ENCODE data around the gene CES4A.

The CES4A gene

GRCh38 chr16:66947302-66948065, 40.9 kb upstream of the CES4A start:
- CTCF ChIA-PET, result interaction anchor here (0.6 to 1.3 kb wide), 8 partner anchors 12 to 660 kb away, joined by 3 to 6 read pairs (median 4); partner anchors contain the start of genes CES3 and CIAO2B
- TF ChIP-seq TSHZ1 (tag by site-specific recombination; IDR thresholded peaks at IDR 0.05; ENCODE audit: borderline replicate concordance), result no peak
- no peak for TF ChIP-seq KLF16 (tag by site-specific recombination; IDR thresholded peaks at IDR 0.05)
- TF ChIP-seq, protein P1, sequence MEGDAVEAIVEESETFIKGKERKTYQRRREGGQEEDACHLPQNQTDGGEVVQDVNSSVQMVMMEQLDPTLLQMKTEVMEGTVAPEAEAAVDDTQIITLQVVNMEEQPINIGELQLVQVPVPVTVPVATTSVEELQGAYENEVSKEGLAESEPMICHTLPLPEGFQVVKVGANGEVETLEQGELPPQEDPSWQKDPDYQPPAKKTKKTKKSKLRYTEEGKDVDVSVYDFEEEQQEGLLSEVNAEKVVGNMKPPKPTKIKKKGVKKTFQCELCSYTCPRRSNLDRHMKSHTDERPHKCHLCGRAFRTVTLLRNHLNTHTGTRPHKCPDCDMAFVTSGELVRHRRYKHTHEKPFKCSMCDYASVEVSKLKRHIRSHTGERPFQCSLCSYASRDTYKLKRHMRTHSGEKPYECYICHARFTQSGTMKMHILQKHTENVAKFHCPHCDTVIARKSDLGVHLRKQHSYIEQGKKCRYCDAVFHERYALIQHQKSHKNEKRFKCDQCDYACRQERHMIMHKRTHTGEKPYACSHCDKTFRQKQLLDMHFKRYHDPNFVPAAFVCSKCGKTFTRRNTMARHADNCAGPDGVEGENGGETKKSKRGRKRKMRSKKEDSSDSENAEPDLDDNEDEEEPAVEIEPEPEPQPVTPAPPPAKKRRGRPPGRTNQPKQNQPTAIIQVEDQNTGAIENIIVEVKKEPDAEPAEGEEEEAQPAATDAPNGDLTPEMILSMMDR (tag by site-specific recombination; IDR thresholded peaks at IDR 0.05), result peak; percentile 62
- peak; percentile 83 for TF ChIP-seq PRDM10 (tag by site-specific recombination; IDR thresholded peaks at IDR 0.05)
- TF ChIP-seq SALL2 (tag by site-specific recombination; IDR thresholded peaks at IDR 0.05; ENCODE audit: borderline replicate concordance), result no peak
- no peak for TF ChIP-seq GLIS1 (tag by site-specific recombination; IDR thresholded peaks at IDR 0.05)
- TF ChIP-seq ZNF654 (tag by site-specific recombination; IDR thresholded peaks at IDR 0.05; ENCODE audit: low read depth), result peak; percentile 74
- TF ChIP-seq ZNF302 (tag by site-specific recombination; IDR thresholded peaks at IDR 0.05; ENCODE audit: low read depth), result no peak
- TF ChIP-seq ZNF366 (tag by site-specific recombination; conservative IDR thresholded peaks at IDR 0.05), result peak; percentile 60
- TF ChIP-seq YY1 (tag by site-specific recombination; IDR thresholded peaks at IDR 0.05), result no peak
- peak; percentile 94; the same call in 1 of the 2 replicates for TF ChIP-seq ZNF792 (tag by site-specific recombination; IDR thresholded peaks at IDR 0.05)
- no peak for TF ChIP-seq IKZF3 (tag by site-specific recombination; IDR thresholded peaks at IDR 0.05)
- peak; percentile 27; the same call in 1 of the 2 replicates for TF ChIP-seq ZNF660 (tag by site-specific recombination; IDR thresholded peaks at IDR 0.05)
- no peak for TF ChIP-seq ZNF132 (tag by site-specific recombination; IDR thresholded peaks at IDR 0.05; ENCODE audit: borderline replicate concordance)
- Histone ChIP-seq H3K9me3 (ENCODE audit: control insufficient read depth, insufficient read depth, low read depth, low read length) (no peaks in the 10 kb centered on the region), H3K27ac (ENCODE audit: extremely low read depth, low read depth, low read length) (no peak overlapping the region), H3K36me3 (ENCODE audit: control insufficient read depth in 2 of 2, insufficient read depth in 1 of 2, low read length in 2 of 2) (peaks cover 0 to 15% of the 10 kb centered on the region in 2 experiments; a peak in 1 of 3 replicates), H3K4me1 (ENCODE audit: control insufficient read depth, insufficient read depth, low read length) (no peaks in the 10 kb centered on the region), H3K4me3 (ENCODE audit: low read depth, low read length) (no peak overlapping the region)
- POLR2A ChIA-PET, result no interaction called here

All from HEK293 (cell line).